Gastroesophageal sphincter (tissue), 4 donors: ENCODE measurements around the gene ANKS6. TPM values are rescaled to one million over a fixed set of nuclear protein-coding genes. Genes with fewer than 3 reads are reported as not detected.

Experiments
- ATAC-seq: fragments of 150-250 bp; one replicate; pipeline ENCODE4 v1.9.1; 2016; ENCODE audit warnings: mild to moderate bottlenecking, moderate library complexity
- H3K27ac ChIP-seq, 4 donors: fragments of 200-600 bp; sonication (generic) in 3 of 4; 1 replicate in 3 of 4; 2 replicates in 1 of 4; pipeline ENCODE4 v1.5.1; 2016 to 2019
- H3K27me3 ChIP-seq: fragments of 200-600 bp; sonication (generic); one replicate; pipeline ENCODE4 v1.5.1; 2019
- H3K36me3 ChIP-seq, 2 donors: fragments of 200-600 bp; sonication (generic); one replicate each; pipeline ENCODE4 v1.5.1; 2019; ENCODE audit warnings: control low read depth in 1 of 2
- H3K4me1 ChIP-seq, 3 donors: fragments of 200-600 bp; sonication (generic); 1 replicate in 2 of 3; 2 replicates in 1 of 3; pipeline ENCODE4 v1.5.1; 2016 to 2019; ENCODE audit warnings: control low read depth in 2 of 3
- H3K4me3 ChIP-seq, 2 donors: fragments of 200-600 bp; sonication (generic); one replicate each; pipeline ENCODE4 v1.5.1; 2019; ENCODE audit warnings: mild to moderate bottlenecking in 1 of 2, moderate library complexity in 1 of 2
- H3K9me3 ChIP-seq, 3 donors: fragments of 200-600 bp; sonication (generic); one replicate each; pipeline ENCODE4 v1.5.1; 2017 to 2019; ENCODE audit warnings: control low read depth in 2 of 3
- EP300 ChIP-seq: sonication (generic); formaldehyde crosslinking; IDR thresholded peaks from one replicate; pipeline ENCODE4 v1.6.1; 2017; ENCODE audit warnings: antibody characterized with exemption, mild to moderate bottlenecking
- POLR2A ChIP-seq, 2 donors: fragments of 450-650 bp; IDR thresholded peaks; one replicate each; pipeline ENCODE4 v1.6.1; 2017; ENCODE audit warnings: antibody characterized with exemption in 2 of 2, mild to moderate bottlenecking in 2 of 2, moderate library complexity in 1 of 2
- POLR2AphosphoS5 ChIP-seq: sonication (generic); formaldehyde crosslinking; IDR thresholded peaks from one replicate; pipeline ENCODE4 v1.6.1; 2017; ENCODE audit warnings: antibody characterized with exemption
- whole genome bisulfite sequencing, 2 donors: methylation state at CpG; one replicate each; pipeline ENCODE4 v1.1.5; 2018; ENCODE audit warnings: low coverage in 1 of 2; 5-methylcytosine and 5-hydroxymethylcytosine counted together
- total RNA-seq, 4 donors: library from RNA; depleted of rRNA; stranded (reverse); fragments of >200 nt; gene quantifications; one replicate each; pipeline ENCODE4 v1.1.0, GENCODE V29; 2016
- TF ChIP-seq, protein P1 (sequence below), 4 experiments: fragments of 200-600 bp in 2 of 4; fragments of 450-650 bp in 2 of 4; sonication (generic) in 1 of 4; IDR thresholded peaks; one replicate each; pipeline ENCODE4 v1.5.1; 2017 to 2019; ENCODE audit warnings: antibody characterized with exemption in 4 of 4, mild to moderate bottlenecking in 2 of 4, moderate library complexity in 2 of 4

ANKS6 gene
- total RNA-seq, 4 donors from 2014 or later: 17.6 to 38.4 (median 22.8) TPM

DNA sequence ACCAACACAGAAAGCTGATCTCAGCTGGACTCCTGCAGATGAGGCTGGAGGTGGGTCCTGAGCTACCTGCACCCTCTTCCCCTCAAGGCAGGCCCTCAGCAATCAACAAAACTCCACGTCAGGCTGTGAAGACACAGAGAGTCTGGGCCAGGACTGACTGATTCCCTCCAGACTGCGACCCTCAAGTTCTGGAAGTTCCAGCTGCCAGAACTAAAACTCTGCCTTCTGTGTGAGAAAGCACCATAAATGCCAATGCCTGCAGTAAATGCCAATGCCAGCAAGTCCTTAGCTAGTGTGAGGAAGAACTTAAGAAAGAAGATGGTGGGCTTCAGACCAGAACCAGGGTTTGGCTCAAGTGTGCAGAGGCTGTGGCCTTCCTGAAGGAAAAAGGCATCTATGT lies 45.1 kb downstream of the ANKS6 start:
- Histone ChIP-seq H3K4me3 (no peak overlapping the region), H3K27me3 (no peaks in the 10 kb centered on the region), H3K9me3 (no peaks in the 10 kb centered on the region), H3K27ac (no peak overlapping the region), H3K4me1 (no peaks in the 10 kb centered on the region), H3K36me3 (peaks cover 0 to 96% of the 10 kb centered on the region in 2 donors)
- 60 to 100% methylated on average over 1 of the region's 2 CpGs for WGBS, 2 donors
- TF ChIP-seq POLR2AphosphoS5 (no peak), POLR2A (IDR thresholded peaks at IDR 0.05) (no peak), EP300 (no peak)
- TF ChIP-seq, protein P1, sequence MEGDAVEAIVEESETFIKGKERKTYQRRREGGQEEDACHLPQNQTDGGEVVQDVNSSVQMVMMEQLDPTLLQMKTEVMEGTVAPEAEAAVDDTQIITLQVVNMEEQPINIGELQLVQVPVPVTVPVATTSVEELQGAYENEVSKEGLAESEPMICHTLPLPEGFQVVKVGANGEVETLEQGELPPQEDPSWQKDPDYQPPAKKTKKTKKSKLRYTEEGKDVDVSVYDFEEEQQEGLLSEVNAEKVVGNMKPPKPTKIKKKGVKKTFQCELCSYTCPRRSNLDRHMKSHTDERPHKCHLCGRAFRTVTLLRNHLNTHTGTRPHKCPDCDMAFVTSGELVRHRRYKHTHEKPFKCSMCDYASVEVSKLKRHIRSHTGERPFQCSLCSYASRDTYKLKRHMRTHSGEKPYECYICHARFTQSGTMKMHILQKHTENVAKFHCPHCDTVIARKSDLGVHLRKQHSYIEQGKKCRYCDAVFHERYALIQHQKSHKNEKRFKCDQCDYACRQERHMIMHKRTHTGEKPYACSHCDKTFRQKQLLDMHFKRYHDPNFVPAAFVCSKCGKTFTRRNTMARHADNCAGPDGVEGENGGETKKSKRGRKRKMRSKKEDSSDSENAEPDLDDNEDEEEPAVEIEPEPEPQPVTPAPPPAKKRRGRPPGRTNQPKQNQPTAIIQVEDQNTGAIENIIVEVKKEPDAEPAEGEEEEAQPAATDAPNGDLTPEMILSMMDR (IDR thresholded peaks at IDR 0.05): no peak
- ATAC-seq: no peak

DNA sequence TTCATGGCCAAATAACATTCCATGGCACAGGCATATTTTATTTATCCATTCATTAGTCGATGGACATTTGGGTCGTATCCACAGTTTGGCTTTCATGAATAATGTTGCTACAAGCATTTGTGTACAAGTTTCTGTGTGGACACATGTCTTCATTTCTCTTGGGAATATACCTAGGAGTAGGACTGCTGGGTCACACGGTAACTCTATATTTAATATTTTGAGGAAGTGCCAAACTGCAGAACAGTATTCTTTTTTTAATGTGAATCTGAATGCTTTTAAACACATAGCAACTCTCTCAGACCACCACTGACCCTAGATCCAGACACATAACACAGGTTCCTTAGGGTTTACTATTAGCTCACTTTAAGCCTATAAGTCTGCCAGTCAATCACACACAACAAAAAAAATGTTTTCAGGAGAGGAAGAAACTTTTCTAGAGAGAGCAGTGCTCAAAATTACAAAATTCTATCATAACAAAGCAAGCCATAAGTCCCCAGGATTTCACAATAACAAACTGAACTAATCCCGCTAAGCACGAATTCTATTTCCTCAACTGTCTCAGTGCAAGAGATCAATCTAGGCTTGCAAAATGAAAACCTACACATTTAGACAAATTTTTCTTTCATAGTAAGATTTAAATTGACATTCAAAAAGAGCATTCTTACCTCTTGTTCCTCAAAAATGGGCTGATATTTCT lies 45.8 kb downstream of the ANKS6 start:
- Histone ChIP-seq H3K27me3 (no peaks in the 10 kb centered on the region), H3K36me3 (peaks cover 0 to 96% of the 10 kb centered on the region in 2 donors), H3K9me3 (no peaks in the 10 kb centered on the region), H3K4me3 (no peak overlapping the region), H3K4me1 (no peaks in the 10 kb centered on the region), H3K27ac (no peak overlapping the region)
- TF ChIP-seq, protein P1 (IDR thresholded peaks at IDR 0.05): no peak
- TF ChIP-seq EP300: no peak
- WGBS, 2 donors: 88 to 90% methylated on average over 5 of the region's 5 CpGs
- no peak for ATAC-seq

DNA sequence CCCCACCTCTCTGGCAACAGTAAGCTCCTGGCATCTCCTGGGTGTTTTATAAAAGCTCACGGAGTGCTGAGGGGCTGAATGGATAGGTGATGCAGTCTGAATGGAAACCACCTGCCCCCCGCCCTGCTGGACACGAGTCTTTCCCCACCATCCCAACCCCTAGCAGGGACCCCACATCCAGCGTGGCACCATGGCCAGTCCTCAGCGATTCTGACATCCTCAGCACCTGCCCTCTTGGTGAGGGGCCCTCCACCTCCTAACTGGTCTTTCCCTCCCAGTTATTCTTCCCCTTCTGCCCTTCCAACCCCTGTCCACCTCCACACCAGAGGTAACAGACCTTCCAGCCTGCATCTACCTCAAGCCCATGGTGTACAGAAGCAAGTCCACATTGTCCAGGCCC lies 48.9 kb downstream of the ANKS6 start:
- TF ChIP-seq POLR2AphosphoS5 (no peak), POLR2A (IDR thresholded peaks at IDR 0.05) (no peak), EP300 (no peak)
- TF ChIP-seq, protein P1 (IDR thresholded peaks at IDR 0.05): no peak
- Histone ChIP-seq H3K4me3 (no peak overlapping the region), H3K36me3 (peaks cover 0 to 93% of the 10 kb centered on the region in 2 donors), H3K9me3 (no peaks in the 10 kb centered on the region), H3K4me1 (no peaks in the 10 kb centered on the region), H3K27ac (no peak overlapping the region), H3K27me3 (no peaks in the 10 kb centered on the region)
- WGBS, 2 donors: 93 to 100% methylated on average over 1 to 5 of the region's 5 CpGs
- ATAC-seq: no peak

DNA sequence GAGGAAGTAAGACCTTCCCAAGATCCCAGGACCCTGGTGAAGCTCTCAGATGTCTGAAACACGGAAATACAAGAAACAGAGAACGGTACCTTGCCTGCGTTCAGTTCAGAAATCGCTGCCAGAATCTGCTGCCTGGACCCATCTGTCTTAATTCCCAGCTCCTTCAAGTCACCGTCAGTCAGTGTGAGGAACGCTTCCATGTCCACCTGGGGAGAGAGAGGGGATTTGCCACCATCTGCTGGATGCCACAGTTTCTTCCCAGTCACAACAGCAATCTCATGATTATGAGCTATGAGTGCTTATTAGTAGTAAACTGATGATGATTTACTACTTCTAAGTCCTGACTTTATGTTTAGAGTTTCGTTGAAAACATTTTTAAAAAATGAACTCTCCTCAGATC lies 50.9 kb downstream of the ANKS6 start:
- H3K27ac ChIP-seq: no peak overlapping the region
- H3K4me1 ChIP-seq: no peaks in the 10 kb centered on the region
- TF ChIP-seq EP300 (no peak), POLR2AphosphoS5 (no peak), POLR2A (IDR thresholded peaks at IDR 0.05) (no peak)
- TF ChIP-seq, protein P1 (IDR thresholded peaks at IDR 0.05): no peak
- H3K27me3 ChIP-seq: no peaks in the 10 kb centered on the region
- 77 to 83% methylated on average over 4 to 7 of the region's 7 CpGs for WGBS, 2 donors
- peaks cover 0 to 81% of the 10 kb centered on the region in 2 donors for H3K36me3 ChIP-seq
- no peak overlapping the region for H3K4me3 ChIP-seq
- no peak for ATAC-seq
- H3K9me3 ChIP-seq: no peaks in the 10 kb centered on the region

DNA sequence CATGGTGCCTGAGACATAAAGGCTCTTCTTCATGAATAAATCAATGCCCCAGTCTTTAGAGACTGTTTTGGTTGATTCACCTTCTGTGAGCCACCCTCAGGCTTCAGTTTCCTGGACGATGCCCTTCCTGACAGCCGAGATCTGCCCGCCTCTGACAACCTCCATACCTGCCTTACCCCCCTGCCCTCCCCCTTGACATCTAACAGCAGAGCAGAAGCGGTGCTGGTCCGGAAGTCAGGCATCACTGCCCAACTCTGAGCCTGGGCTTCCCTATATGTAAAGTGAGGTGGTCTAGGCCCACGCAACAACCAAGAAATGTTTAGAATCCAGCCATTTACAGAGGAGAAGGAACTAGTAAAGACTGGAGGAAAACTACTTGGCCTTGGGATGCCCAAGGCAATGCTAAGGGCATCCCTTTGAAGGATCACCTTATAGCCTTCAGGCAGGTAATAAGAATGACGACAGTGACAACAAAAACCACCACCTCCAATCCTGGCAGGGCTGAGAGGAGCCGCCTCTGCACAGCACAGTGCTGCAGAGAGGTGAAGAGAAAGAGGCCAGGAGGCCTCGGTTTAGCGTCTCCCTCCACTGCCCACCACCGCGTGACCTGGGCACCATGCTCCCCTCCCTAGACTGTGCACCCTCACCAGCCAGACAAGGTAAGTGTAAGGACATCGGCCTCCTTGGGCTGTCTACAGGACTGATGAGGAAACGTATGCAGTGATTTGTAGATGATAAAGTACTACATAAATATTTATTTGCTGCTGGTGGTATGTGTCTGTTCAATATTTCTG lies 52.3 kb downstream of the ANKS6 start:
- Histone ChIP-seq H3K27ac (no peak overlapping the region), H3K4me3 (no peak overlapping the region), H3K9me3 (no peaks in the 10 kb centered on the region), H3K4me1 (no peaks in the 10 kb centered on the region), H3K36me3 (peaks cover 0 to 76% of the 10 kb centered on the region in 2 donors), H3K27me3 (no peaks in the 10 kb centered on the region)
- TF ChIP-seq, protein P1 (IDR thresholded peaks at IDR 0.05): no peak
- TF ChIP-seq EP300: no peak
- TF ChIP-seq POLR2AphosphoS5: no peak
- no peak for TF ChIP-seq POLR2A (IDR thresholded peaks at IDR 0.05)
- no peak for ATAC-seq
- 88 to 90% methylated on average over 4 to 7 of the region's 14 CpGs for WGBS, 2 donors
